K562 (cell line): ENCODE data around the gene ATP6V0E2. TPM values are rescaled to one million over a fixed set of nuclear protein-coding genes. Genes with fewer than 3 reads are reported as not detected.
A peak's percentile ranks its signal among the peaks of the same experiment; 100 is the strongest.

ENCODE experiments used
- ATAC-seq: fragments of 200-7000 bp; cut with Tn5 transposase; 3 replicates; pipeline ENCODE4 v1.9.1; 2020; ENCODE audit warnings: moderate library complexity
- BruUV-seq: library from RNA; stranded (reverse); fragments of 400-500 nt; replicated peaks from 2 replicates; lab custom pipeline; 2021; lab: Mats Ljungman, UMichigan
- CTCF ChIA-PET: fragments of 300-600 bp; formaldehyde crosslinking; extraction: SDS; loops from one replicate; lab custom pipeline; 2021; ENCODE audit warnings: low intra/inter-chr PET ratio; lab: Yijun Ruan, JAX
- POLR2A ChIA-PET: fragments of 300-600, 350-650 bp; sonication (Branson Sonifier 250); formaldehyde crosslinking; extraction: SDS; loops from one replicate; lab custom pipeline; 2021; ENCODE audit warnings: antibody characterized with exemption, inconsistent platforms; lab: Yijun Ruan, JAX
- DNase-seq, 4 experiments: peaks; one replicate each; pipeline versions ENCODE4 v3.0.0 to v3.0.0-alpha.2; 2011 to 2018; ENCODE audit warnings: low spot score in 3 of 4, mixed read lengths in 3 of 4; ENCODE audit errors: extremely low read depth in 1 of 4
- FAIRE-seq: peaks from 2 replicates; lab custom pipeline; 2011; peaks lifted over from hg19 to GRCh38; lab: Jason Lieb, UNC
- H2AFZ ChIP-seq: 2 replicates; pipeline ENCODE4 v1.6.0; 2011; ENCODE audit warnings: low read depth, low read length, control low read depth, inconsistent platforms
- H3K27ac ChIP-seq: fragments of 200-600 bp; 3 replicates; pipeline ENCODE4 v1.8.0; 2011; ENCODE audit warnings: low read depth, mild to moderate bottlenecking, control low read depth, inconsistent platforms, low read length, moderate library complexity, mixed read lengths; ENCODE audit errors: extremely low read depth
- H3K27me3 ChIP-seq, 2 experiments: fragments of 300-600 bp in 1 of 2; 2 replicates in 1 of 2; 3 replicates in 1 of 2; pipeline versions ENCODE4 v1.6.0 to v1.8.0; 2011; ENCODE audit warnings: inconsistent platforms in 2 of 2, low read length in 2 of 2, mild to moderate bottlenecking in 1 of 2, mixed read lengths in 1 of 2, moderate library complexity in 1 of 2; ENCODE audit not compliant: control insufficient read depth in 2 of 2, insufficient read depth in 2 of 2
- H3K36me3 ChIP-seq: fragments of 300-600 bp; 3 replicates; pipeline ENCODE4 v1.8.0; 2011; ENCODE audit warnings: mild to moderate bottlenecking, low read length, inconsistent platforms; ENCODE audit not compliant: control insufficient read depth, insufficient read depth
- H3K4me1 ChIP-seq, 2 experiments: fragments of 200-600 bp in 1 of 2; replicated peaks in 1 of 2; 2 replicates in 1 of 2; 3 replicates in 1 of 2; pipeline versions ENCODE4 v1.5.1 to v1.8.0; 2011; ENCODE audit warnings: inconsistent platforms in 2 of 2, low read length in 2 of 2, mild to moderate bottlenecking in 1 of 2, mixed read lengths in 1 of 2, moderate library complexity in 1 of 2; ENCODE audit not compliant: control insufficient read depth in 2 of 2, insufficient read depth in 2 of 2
- H3K4me2 ChIP-seq: 2 replicates; pipeline ENCODE4 v1.6.1; 2011; ENCODE audit warnings: low read length, control low read depth, inconsistent platforms, mixed read lengths; ENCODE audit not compliant: insufficient read depth
- H3K4me3 ChIP-seq: fragments of 200-600 bp; sonication (generic), shearing (Covaris generic); 2 replicates; pipeline ENCODE4 v1.5.1; 2016; ENCODE audit warnings: control low read depth, inconsistent platforms
- H3K79me2 ChIP-seq: fragments of 200-600 bp; 3 replicates; pipeline ENCODE4 v1.8.0; 2011; ENCODE audit warnings: low read length, inconsistent platforms; ENCODE audit not compliant: control insufficient read depth, insufficient read depth
- H3K9ac ChIP-seq, 2 experiments: 2 replicates each; pipeline versions ENCODE4 v1.6.0 to v1.6.1; 2011; ENCODE audit warnings: low read depth in 2 of 2, low read length in 2 of 2, control low read depth in 1 of 2, inconsistent platforms in 1 of 2, mild to moderate bottlenecking in 1 of 2, mixed read lengths in 1 of 2; ENCODE audit not compliant: insufficient read depth in 1 of 2
- H3K9me1 ChIP-seq: one replicate; pipeline ENCODE4 v1.6.0; 2011; ENCODE audit warnings: inconsistent platforms, mild to moderate bottlenecking, low read length, moderate library complexity; ENCODE audit not compliant: control insufficient read depth, insufficient read depth
- H3K9me3 ChIP-seq: replicated peaks from 2 replicates; pipeline ENCODE4 v1.5.1; 2011; ENCODE audit warnings: low read depth, low read length, inconsistent platforms; ENCODE audit not compliant: control insufficient read depth, insufficient read depth
- H4K20me1 ChIP-seq: replicated peaks from 2 replicates; pipeline ENCODE4 v1.6.1; 2011; ENCODE audit warnings: low read length, inconsistent platforms, mixed read lengths; ENCODE audit not compliant: control insufficient read depth, insufficient read depth
- CEBPG ChIP-seq, 3 experiments: fragments of 200-800 bp in 1 of 3; sonication (Bioruptor generic) in 1 of 3; sonication (generic) in 1 of 3; formaldehyde crosslinking in 1 of 3; IDR thresholded peaks in 2 of 3; conservative IDR thresholded peaks in 1 of 3; 2 replicates each; pipeline versions ENCODE4 v1.6.1 to v1.8.0; 2016 to 2022; ENCODE audit warnings: missing compliant biosample characterization in 2 of 3, missing genetic modification characterization in 2 of 3, mild to moderate bottlenecking in 1 of 3, missing genetic modification reagents in 1 of 3
- GATAD2A ChIP-seq: fragments of 450-650 bp; IDR thresholded peaks from 2 replicates; pipeline ENCODE4 v1.6.1; 2017
- RBBP5 ChIP-seq: fragments of 200-600 bp; sonication (generic); IDR thresholded peaks from 2 replicates; pipeline ENCODE4 v1.6.1; 2012; ENCODE audit warnings: borderline replicate concordance, mild to moderate bottlenecking, low read length, control low read depth, inconsistent platforms; ENCODE audit not compliant: insufficient read depth, poor library complexity, severe bottlenecking
- ZBTB40 ChIP-seq, 2 experiments: fragments of 450-650 bp in 1 of 2; sonication (generic) in 1 of 2; formaldehyde crosslinking in 1 of 2; IDR thresholded peaks; 2 replicates each; pipeline versions ENCODE4 v1.7.1 to v1.9.0; 2016 to 2022; ENCODE audit warnings: inconsistent platforms in 1 of 2, mild to moderate bottlenecking in 1 of 2, missing genetic modification reagents in 1 of 2
- WGBS: fragments of 100-300 bp; shearing (Covaris generic); methylation state at CpG from one replicate; pipeline ENCODE4 v1.1.6; 2016; ENCODE audit warnings: low coverage, mixed read lengths; ENCODE audit not compliant: insufficient coverage; ENCODE audit errors: missing lambda C conversion rate; 5-methylcytosine and 5-hydroxymethylcytosine counted together
- in situ Hi-C: fragments of 300-500 bp; cut with MboI; formaldehyde crosslinking; loops from 4 replicates; pipeline ENCODE4 v1.15.0; 2018; ENCODE audit warnings: inconsistent platforms, mixed read lengths
- intact Hi-C: fragments of 100-400 bp; cut with micrococcal nuclease; formaldehyde crosslinking; loops from 2 replicates; pipeline ENCODE4 v1.14.2; 2022
- polyA plus RNA-seq, 8 experiments: library from polyadenylated mRNA; depleted of rRNA in 4 of 8; stranded (reverse) in 5 of 8; unstranded in 3 of 8; fragments of >200 nt; fragmentation: Nextera tagmentation in 2 of 8; fragmentation: Illumina TruSeq in 1 of 8; extraction: Ambion mirVana in 2 of 8; extraction: Trizol in 1 of 8; gene quantifications; 2 replicates each; pipeline versions ENCODE4 v1.2.1 to v1.2.3, GENCODE V29; 2011 to 2014; ENCODE audit warnings: inconsistent platforms in 1 of 8, missing spikeins in 1 of 8
- total RNA-seq, 7 experiments: library from RNA; depleted of rRNA in 6 of 7; stranded (reverse); fragments of >200 nt in 6 of 7; fragmentation: Illumina TruSeq in 2 of 7; extraction: Trizol in 2 of 7; gene quantifications; 2 replicates each; pipeline versions ENCODE4 v1.2.1 to v1.2.3, GENCODE V29; 2011 to 2021; ENCODE audit warnings: low replicate concordance in 1 of 7

ATP6V0E2 gene
- total and polyA plus RNA-seq, 9 of the 15 experiments (the other 6 are each of a cell fraction or from before 2014, with no cell fraction given): 0.55 to 18.5 (median 10.9) TPM

- WGBS: 23% methylated on average over 16 of the region's 16 CpGs
- no peak overlapping the region for H3K4me3 ChIP-seq
- no peak for FAIRE-seq
- peak overlapping the region in 1 of 2 experiments; percentile 22; a peak in 1 of 4 replicates for H3K9ac ChIP-seq
- ATAC-seq: no peak
- H3K9me1 ChIP-seq: no peaks in the 10 kb centered on the region
- peaks cover 4 to 30% of the 10 kb centered on the region in 2 experiments; a peak in 3 of 5 replicates for H3K27me3 ChIP-seq
- H3K4me2 ChIP-seq: no peak overlapping the region
- DNase-seq: no peak
- H4K20me1 ChIP-seq: peaks cover 11% of the 10 kb centered on the region; the same call in 1 of the 2 replicates
- peak; percentile 0 for TF ChIP-seq RBBP5
- TF ChIP-seq ZBTB40 (IDR thresholded peaks at IDR 0.05): no peak
- no peak for TF ChIP-seq ZBTB40 (CRISPR knock-in tag; IDR thresholded peaks at IDR 0.05)
- 0 out of 2 replicates have a peak, but pooled peaks have one; percentile 25 for TF ChIP-seq CEBPG (CRISPR knock-in tag; IDR thresholded peaks at IDR 0.05)
- TF ChIP-seq CEBPG (tag; conservative IDR thresholded peaks at IDR 0.05 in 1 of 2, IDR thresholded peaks at IDR 0.05 in 1 of 2): no peak
- TF ChIP-seq GATAD2A: no peak
- TSS peak; percentile 60 for BruUV-seq
- ChIA-PET CTCF (no interaction called here), POLR2A (no interaction called here)
- no peaks in the 10 kb centered on the region for H3K36me3 ChIP-seq
- H3K27ac ChIP-seq: no peak overlapping the region
- intact Hi-C loops: loop anchor here (5.0 kb wide), 2 partner anchors 167 to 397 kb away; no protein-coding TSS in a partner anchor
- H3K9me3 ChIP-seq: no peaks in the 10 kb centered on the region
- in situ Hi-C loops: no loop called here
- H3K79me2 ChIP-seq: no peaks in the 10 kb centered on the region
- H2AFZ ChIP-seq: no peak overlapping the region
- H3K4me1 ChIP-seq: peaks cover 10 to 22% of the 10 kb centered on the region in 2 experiments
Measured at GRCh38 chr7:149879766-149880637, 6.2 kb downstream of the ATP6V0E2 start.
